ENCODE measurements around the gene KRT36.

GRCh38 chr17:41466988-41467387 is 22.7 kb downstream of the KRT36 start, which contains the start of gene KRT32:
- TF ChIP-seq, protein P1, sequence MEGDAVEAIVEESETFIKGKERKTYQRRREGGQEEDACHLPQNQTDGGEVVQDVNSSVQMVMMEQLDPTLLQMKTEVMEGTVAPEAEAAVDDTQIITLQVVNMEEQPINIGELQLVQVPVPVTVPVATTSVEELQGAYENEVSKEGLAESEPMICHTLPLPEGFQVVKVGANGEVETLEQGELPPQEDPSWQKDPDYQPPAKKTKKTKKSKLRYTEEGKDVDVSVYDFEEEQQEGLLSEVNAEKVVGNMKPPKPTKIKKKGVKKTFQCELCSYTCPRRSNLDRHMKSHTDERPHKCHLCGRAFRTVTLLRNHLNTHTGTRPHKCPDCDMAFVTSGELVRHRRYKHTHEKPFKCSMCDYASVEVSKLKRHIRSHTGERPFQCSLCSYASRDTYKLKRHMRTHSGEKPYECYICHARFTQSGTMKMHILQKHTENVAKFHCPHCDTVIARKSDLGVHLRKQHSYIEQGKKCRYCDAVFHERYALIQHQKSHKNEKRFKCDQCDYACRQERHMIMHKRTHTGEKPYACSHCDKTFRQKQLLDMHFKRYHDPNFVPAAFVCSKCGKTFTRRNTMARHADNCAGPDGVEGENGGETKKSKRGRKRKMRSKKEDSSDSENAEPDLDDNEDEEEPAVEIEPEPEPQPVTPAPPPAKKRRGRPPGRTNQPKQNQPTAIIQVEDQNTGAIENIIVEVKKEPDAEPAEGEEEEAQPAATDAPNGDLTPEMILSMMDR (IDR thresholded peaks at IDR 0.05; ENCODE audit: low read depth, low read length, poor library complexity, severe bottlenecking) = no peak
- TF ChIP-seq EZH2phosphoT487 (IDR thresholded peaks at IDR 0.05; ENCODE audit: borderline replicate concordance, low read length) = no peak
